HG02884 (cell line): ENCODE measurements around the gene MS4A13.
A peak's percentile ranks its signal among the peaks of the same experiment; 100 is the strongest.
"Not testable (repeated sequence)": the region's sequence is repeated elsewhere in the genome, so short reads cannot be mapped to it uniquely, and the experiment has no call there.

ENCODE experiments used
- ATAC-seq: cut with Tn5 transposase; IDR thresholded peaks from one replicate; pipeline ENCODE4 v1.9.1; 2021; ENCODE audit warnings: mild to moderate bottlenecking, moderate library complexity; ENCODE audit not compliant: unreplicated experiment

MS4A13 gene

GRCh38 chr11:60530454-60531100, 15.4 kb downstream of the MS4A13 start:
- no peak for ATAC-seq

DNA sequence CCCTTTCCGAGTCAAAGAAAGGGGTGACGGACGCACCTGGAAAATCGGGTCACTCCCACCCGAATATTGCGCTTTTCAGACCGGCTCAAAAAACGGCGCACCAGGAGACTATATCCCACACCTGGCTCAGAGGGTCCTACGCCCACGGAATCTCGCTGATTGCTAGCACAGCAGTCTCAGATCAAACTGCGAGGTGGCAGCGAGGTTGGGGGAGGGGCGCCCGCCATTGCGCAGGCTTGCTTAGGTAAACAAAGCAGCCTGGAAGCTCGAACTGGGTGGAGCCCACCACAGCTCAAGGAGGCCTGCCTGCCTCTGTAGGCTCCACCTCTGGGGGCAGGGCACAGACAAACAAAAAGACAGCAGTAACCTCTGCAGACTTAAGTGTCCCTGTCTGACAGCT, 17.2 kb downstream of the MS4A13 start:
- not testable (repeated sequence) for ATAC-seq

DNA sequence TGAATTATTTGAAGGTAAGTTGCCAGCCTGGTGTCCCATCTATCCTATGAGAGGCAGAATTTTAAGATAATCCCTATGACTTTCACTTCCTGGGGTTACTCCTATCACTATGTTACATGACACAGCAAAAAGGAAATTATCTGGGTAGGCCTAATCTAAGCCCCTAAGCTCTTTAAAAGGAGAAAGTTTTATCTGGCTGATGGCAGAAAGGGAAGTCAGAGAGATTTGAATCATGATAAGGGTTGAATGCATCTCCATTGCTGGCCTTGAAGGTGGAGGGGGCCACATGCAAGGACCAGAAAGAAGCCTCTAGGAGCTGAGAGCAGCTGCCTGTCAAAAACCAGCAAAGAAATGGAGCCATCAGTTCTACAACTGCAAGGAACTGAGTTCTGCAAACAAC, 23.4 kb downstream of the MS4A13 start:
- ATAC-seq, result not testable (repeated sequence)

GRCh38 chr11:60544077-60544476, 28.9 kb downstream of the MS4A13 start:
- ATAC-seq, result no peak

DNA sequence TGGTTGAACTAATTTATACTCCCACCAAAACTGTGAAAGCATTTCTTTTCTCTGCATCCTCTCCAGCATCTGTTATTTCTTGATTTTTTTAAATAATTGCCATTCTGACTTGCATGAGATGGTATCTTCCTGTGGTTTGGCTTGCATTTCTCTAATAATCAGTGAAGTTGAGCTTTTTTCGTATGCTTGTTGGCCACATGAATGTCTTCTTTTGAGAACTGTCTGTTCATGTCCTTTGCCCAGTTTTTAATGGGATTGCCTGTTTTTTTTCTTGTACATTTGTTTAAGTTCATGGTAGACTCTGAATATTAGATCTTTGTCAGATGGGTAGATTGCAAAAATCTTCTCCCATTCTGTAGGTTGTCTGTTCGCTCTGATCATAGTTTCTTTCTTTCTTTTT, 46.1 kb downstream of the MS4A13 start:
- ATAC-seq, result no peak

- no peak for ATAC-seq
These were observed 48.5 kb downstream of the MS4A13 start for GRCh38 chr11:60563553-60564235.

DNA sequence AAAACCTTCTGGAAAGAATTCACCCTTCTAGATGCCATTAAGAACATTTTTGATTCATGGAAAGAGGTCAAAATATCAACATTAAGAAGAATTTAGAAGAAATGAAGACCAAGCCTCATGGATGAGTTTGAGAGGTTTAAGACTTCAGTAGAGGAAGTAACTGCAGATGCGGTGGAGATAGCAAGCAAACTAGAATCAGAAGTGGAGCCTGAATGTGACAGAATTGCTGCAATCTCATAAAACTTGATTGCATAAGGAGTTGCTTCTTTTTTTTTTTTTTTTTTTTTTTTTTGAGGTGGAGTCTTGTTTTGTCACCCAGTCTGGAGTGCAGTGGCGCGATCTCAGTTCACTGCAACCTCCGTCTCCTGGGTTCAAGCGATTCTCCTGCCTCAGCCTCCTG, 51.6 kb downstream of the MS4A13 start:
- no peak for ATAC-seq

DNA sequence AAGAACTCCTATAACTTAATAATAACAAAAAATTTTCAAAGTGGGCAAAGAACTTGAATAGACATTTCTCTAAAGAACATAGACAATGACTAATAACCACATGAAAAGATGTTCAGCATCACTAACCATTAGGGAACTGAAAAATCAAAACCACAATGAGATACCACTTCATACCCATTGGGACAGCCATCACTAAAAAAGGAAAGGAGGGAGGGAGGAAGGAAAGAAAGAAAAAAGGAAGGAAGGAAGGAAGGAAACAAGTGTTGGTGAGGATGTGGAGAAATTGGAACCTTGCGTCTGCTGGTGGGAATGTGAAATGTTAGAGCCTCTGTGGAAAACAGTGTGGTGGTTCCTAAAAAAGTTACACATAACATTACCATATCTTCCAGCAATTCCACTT, 55.8 kb downstream of the MS4A13 start:
- ATAC-seq, result peak; percentile 66

DNA sequence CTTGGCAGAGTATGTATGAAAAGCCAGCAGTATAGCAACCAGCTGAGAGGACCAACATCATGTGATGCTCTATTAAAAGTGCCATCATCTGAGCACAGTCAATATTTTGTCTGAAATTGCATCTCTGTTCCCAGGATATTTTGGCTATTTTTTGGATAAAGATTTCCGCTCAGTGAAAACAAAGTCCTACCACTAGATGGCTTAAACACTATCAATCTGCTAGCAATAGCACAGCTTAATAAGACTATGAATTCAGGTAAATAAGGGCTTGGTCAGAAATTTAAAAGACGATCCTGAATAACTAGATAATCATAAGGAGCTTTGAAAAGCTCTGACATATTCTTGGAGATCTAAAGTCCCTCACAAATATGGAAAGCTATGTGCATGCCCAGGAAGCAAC, 74.4 kb downstream of the MS4A13 start:
- no peak for ATAC-seq
